ENCODE results near the gene PROSER1. TPM values are rescaled to one million over a fixed set of nuclear protein-coding genes. Genes with fewer than 3 reads are reported as not detected.

The PROSER1 gene
- total RNA-seq, 1 donor from 2014 or later: 68.8 TPM

GRCh38 chr13:38960175-38960574, 77.7 kb downstream of the PROSER1 start:
- intact Hi-C loops (cut with micrococcal nuclease): no loop called here

Other genes with a start within 250 kb of the PROSER1 start
- gene STOML3, start 47.3 kb downstream of the PROSER1 start, total RNA-seq: not detected in 2 replicates
- gene NHLRC3, start 367 bp upstream of the PROSER1 start, total RNA-seq: 24.7 and 25.1 TPM in 2 replicates

All from T-helper 2 cell treated with Interferon-gamma antibody and Interleukin-4, amounts not matched to agents 100 ng/mL and 5 ng/mL, for 36 hours (primary cell).